HCEC 1CT (cell line): Measurements from ENCODE around the gene CINP.
A peak's percentile ranks its signal among the peaks of the same experiment; 100 is the strongest.
"Not testable (repeated sequence)": the region's sequence is repeated elsewhere in the genome, so short reads cannot be mapped to it uniquely, and the experiment has no call there.

Experiments
- DNase-seq: peaks from one replicate; pipeline ENCODE4 v3.0.0-alpha.2; 2017

The CINP gene

GRCh38 chr14:102319351-102320032, 43.2 kb downstream of the CINP start, which contains the start of gene ZNF839:
ZNF839 (plus strand) TSS chr14:102319746; CDS start chr14:102319766, 20 bp downstream.
- DNase-seq, result peak; percentile 93

GRCh38 chr14:102318781-102319276, 43.9 kb downstream of the CINP start:
- DNase-seq, result no peak

GRCh38 chr14:102317564-102318248, 45.0 kb downstream of the CINP start:
- no peak for DNase-seq

GRCh38 chr14:102316743-102317563, 45.7 kb downstream of the CINP start:
- DNase-seq, result peak; percentile 88

- peak; percentile 57 for DNase-seq
Observed at GRCh38 chr14:102316338-102316742, 46.4 kb downstream of the CINP start.

- no peak for DNase-seq
Observed at GRCh38 chr14:102315121-102315520, 47.6 kb downstream of the CINP start.

- DNase-seq, result peak; percentile 84
Observed at GRCh38 chr14:102314242-102315011, 48.3 kb downstream of the CINP start.

GRCh38 chr14:102304611-102305506, 57.8 kb downstream of the CINP start, which contains the start of gene MOK:
MOK (minus strand) TSS chr14:102305164; CDS start chr14:102304968, 196 bp downstream.
- DNase-seq, result peak; percentile 93

- no peak for DNase-seq
Observed at GRCh38 chr14:102303664-102304063, 59.0 kb downstream of the CINP start.

- not testable (repeated sequence) for DNase-seq
Observed at GRCh38 chr14:102298303-102299070, 64.2 kb downstream of the CINP start.
